Stimulated activated CD4-positive, alpha-beta T cell treated with anti-CD3 and anti-CD28 coated beads, Interleukin-4, amount 100 ng/mL, for 4 hours (primary cell): ENCODE data around the gene OR10K1.
"Not testable (repeated sequence)": the region's sequence is repeated elsewhere in the genome, so short reads cannot be mapped to it uniquely, and the experiment has no call there.

Source experiments
- DNase-seq, 2 experiments: peaks; one replicate each; pipeline ENCODE4 v3.0.0-alpha.2; 2020

Gene OR10K1

GRCh38 chr1:158461534-158461933 lies at the start of gene OR10K1:
Gene OR10K1 (plus strand): TSS chr1:158461834. CDS start chr1:158465562, 3,728 bp downstream.
- DNase-seq, result no peak

- DNase-seq, result no peak
These were observed 46.8 kb upstream of the OR10K1 start for GRCh38 chr1:158414651-158415345.

- DNase-seq, result no peak
These were observed 44.0 kb upstream of the OR10K1 start for GRCh38 chr1:158417586-158417985.

- no peak for DNase-seq
These were observed 39.4 kb upstream of the OR10K1 start for GRCh38 chr1:158422212-158422611.

GRCh38 chr1:158425027-158425426 lies 36.6 kb upstream of the OR10K1 start:
- DNase-seq, result no peak

GRCh38 chr1:158426137-158426536 lies 35.5 kb upstream of the OR10K1 start, which contains the start of gene OR10K2:
Gene OR10K2 (minus strand): TSS chr1:158426237. CDS start chr1:158420866, 5,371 bp downstream.
- no peak for DNase-seq

GRCh38 chr1:158430163-158430562 lies 31.5 kb upstream of the OR10K1 start:
- not testable (repeated sequence) for DNase-seq

- no peak for DNase-seq
These were observed 26.9 kb upstream of the OR10K1 start for GRCh38 chr1:158434741-158435140.

- no peak for DNase-seq
These were observed 16.3 kb upstream of the OR10K1 start for GRCh38 chr1:158445376-158445775.

GRCh38 chr1:158454537-158454936 lies 7.1 kb upstream of the OR10K1 start:
- no peak for DNase-seq

- DNase-seq, result no peak
These were observed 4.4 kb upstream of the OR10K1 start for GRCh38 chr1:158457246-158457645.

- DNase-seq, result no peak
These were observed 3.4 kb upstream of the OR10K1 start for GRCh38 chr1:158458263-158458662.

GRCh38 chr1:158471920-158472319 lies 10.3 kb downstream of the OR10K1 start, which contains the start of gene OR10R2:
Gene OR10R2 (plus strand): TSS chr1:158472220. CDS start chr1:158472326, 106 bp downstream.
- no peak for DNase-seq

GRCh38 chr1:158485455-158485854 lies 23.8 kb downstream of the OR10K1 start:
- no peak for DNase-seq

GRCh38 chr1:158491316-158491715 lies 29.7 kb downstream of the OR10K1 start:
- no peak for DNase-seq

GRCh38 chr1:158493054-158493453 lies 31.4 kb downstream of the OR10K1 start:
- no peak for DNase-seq

GRCh38 chr1:158494796-158495195 lies 33.2 kb downstream of the OR10K1 start:
- DNase-seq, result no peak

- DNase-seq, result no peak
These were observed 34.7 kb downstream of the OR10K1 start for GRCh38 chr1:158496374-158496773.

- DNase-seq, result peak in 1 of 2 experiments; percentile 41
These were observed 44.8 kb downstream of the OR10K1 start for GRCh38 chr1:158506369-158506987.

- DNase-seq, result no peak
These were observed 45.9 kb downstream of the OR10K1 start for GRCh38 chr1:158507511-158507910.

GRCh38 chr1:158509471-158510156 lies 48.0 kb downstream of the OR10K1 start:
- no peak for DNase-seq

GRCh38 chr1:158516966-158517365 lies 55.3 kb downstream of the OR10K1 start:
- no peak for DNase-seq
